ENCODE data around the gene TFDP1. TPM values are rescaled to one million over a fixed set of nuclear protein-coding genes. Genes with fewer than 3 reads are reported as not detected.
A peak's percentile ranks its signal among the peaks of the same experiment; 100 is the strongest.
"Not testable (repeated sequence)": the region's sequence is repeated elsewhere in the genome, so short reads cannot be mapped to it uniquely, and the experiment has no call there.

TFDP1 gene
- total and polyA plus RNA-seq, 2 donors (not counting 1 experiment from before 2014, with no cell fraction given) = 44.8 to 115 TPM

GRCh38 chr13:113561417-113562084 lies 23.0 kb upstream of the TFDP1 start:
- no peak for TF ChIP-seq CTCF (conservative IDR thresholded peaks at IDR 0.05 in 1 of 2, IDR thresholded peaks at IDR 0.05 in 1 of 2; ENCODE audit: low read depth in 1 of 2, low read length in 2 of 2)
- TF ChIP-seq EZH2 (IDR thresholded peaks at IDR 0.05; ENCODE audit: low read length, missing control alignments) = peak; percentile 12
- DNase-seq (ENCODE audit: low read depth in 2 of 2) = no peak
- H3K9ac ChIP-seq (ENCODE audit: insufficient read depth, low read length) = no peak overlapping the region
- no peaks in the 10 kb centered on the region for H3K27me3 ChIP-seq (ENCODE audit: control insufficient read depth, insufficient read depth, low read length)
- H3K4me2 ChIP-seq (ENCODE audit: extremely low read depth, insufficient read depth, low read length) = no peak overlapping the region
- no peaks in the 10 kb centered on the region for H3K9me3 ChIP-seq (ENCODE audit: control insufficient read depth, insufficient read depth, low read depth, low read length)
- H4K20me1 ChIP-seq (ENCODE audit: control insufficient read depth, extremely low read depth, insufficient read depth, low read length) = no peaks in the 10 kb centered on the region
- H3K36me3 ChIP-seq (ENCODE audit: control insufficient read depth, insufficient read depth, low read length) = no peaks in the 10 kb centered on the region
- H3K27ac ChIP-seq (ENCODE audit: insufficient read depth, low read length) = no peak overlapping the region
- H3K4me1 ChIP-seq (ENCODE audit: control insufficient read depth, extremely low read depth, insufficient read depth, low read length) = no peaks in the 10 kb centered on the region
- H3K4me3 ChIP-seq (replicated peaks in 1 of 4; ENCODE audit: control extremely low read depth in 1 of 4, insufficient read depth in 1 of 4, low read depth in 3 of 4, low read length in 4 of 4) = no peak overlapping the region
- no peak overlapping the region for H2AFZ ChIP-seq (ENCODE audit: low read length)
- no peaks in the 10 kb centered on the region for H3K79me2 ChIP-seq (ENCODE audit: control insufficient read depth, insufficient read depth, low read length)

GRCh38 chr13:113562085-113562749 lies 22.3 kb upstream of the TFDP1 start:
- Histone ChIP-seq H3K4me2 (ENCODE audit: extremely low read depth, insufficient read depth, low read length) (no peak overlapping the region), H4K20me1 (ENCODE audit: control insufficient read depth, extremely low read depth, insufficient read depth, low read length) (no peaks in the 10 kb centered on the region), H3K36me3 (ENCODE audit: control insufficient read depth, insufficient read depth, low read length) (no peaks in the 10 kb centered on the region), H3K4me3 (replicated peaks in 1 of 4; ENCODE audit: control extremely low read depth in 1 of 4, insufficient read depth in 1 of 4, low read depth in 3 of 4, low read length in 4 of 4) (no peak overlapping the region), H2AFZ (ENCODE audit: low read length) (no peak overlapping the region), H3K27me3 (ENCODE audit: control insufficient read depth, insufficient read depth, low read length) (no peaks in the 10 kb centered on the region), H3K27ac (ENCODE audit: insufficient read depth, low read length) (no peak overlapping the region), H3K9ac (ENCODE audit: insufficient read depth, low read length) (no peak overlapping the region), H3K4me1 (ENCODE audit: control insufficient read depth, extremely low read depth, insufficient read depth, low read length) (no peaks in the 10 kb centered on the region), H3K9me3 (ENCODE audit: control insufficient read depth, insufficient read depth, low read depth, low read length) (no peaks in the 10 kb centered on the region), H3K79me2 (ENCODE audit: control insufficient read depth, insufficient read depth, low read length) (no peaks in the 10 kb centered on the region)
- TF ChIP-seq CTCF (conservative IDR thresholded peaks at IDR 0.05 in 1 of 2, IDR thresholded peaks at IDR 0.05 in 1 of 2; ENCODE audit: low read depth in 1 of 2, low read length in 2 of 2) (peak; percentile 63 to 89), EZH2 (IDR thresholded peaks at IDR 0.05; ENCODE audit: low read length, missing control alignments) (no peak)
- DNase-seq (ENCODE audit: low read depth in 2 of 2) = peak; percentile 73 to 75

GRCh38 chr13:113562844-113563243 lies 21.7 kb upstream of the TFDP1 start:
- no peak overlapping the region for H3K4me3 ChIP-seq (replicated peaks in 1 of 4; ENCODE audit: control extremely low read depth in 1 of 4, insufficient read depth in 1 of 4, low read depth in 3 of 4, low read length in 4 of 4)

GRCh38 chr13:113563511-113563910 lies 21.0 kb upstream of the TFDP1 start:
- H3K9me3 ChIP-seq (ENCODE audit: control insufficient read depth, insufficient read depth, low read depth, low read length); H3K4me3 ChIP-seq (replicated peaks in 1 of 4; ENCODE audit: control extremely low read depth in 1 of 4, insufficient read depth in 1 of 4, low read depth in 3 of 4, low read length in 4 of 4); H3K27me3 ChIP-seq (ENCODE audit: control insufficient read depth, insufficient read depth, low read length); H3K79me2 ChIP-seq (ENCODE audit: control insufficient read depth, insufficient read depth, low read length); H3K36me3 ChIP-seq (ENCODE audit: control insufficient read depth, insufficient read depth, low read length); H3K4me1 ChIP-seq (ENCODE audit: control insufficient read depth, extremely low read depth, insufficient read depth, low read length); H2AFZ ChIP-seq (ENCODE audit: low read length); H4K20me1 ChIP-seq (ENCODE audit: control insufficient read depth, extremely low read depth, insufficient read depth, low read length); DNase-seq (ENCODE audit: low read depth in 2 of 2); H3K4me2 ChIP-seq (ENCODE audit: extremely low read depth, insufficient read depth, low read length); H3K27ac ChIP-seq (ENCODE audit: insufficient read depth, low read length); H3K9ac ChIP-seq (ENCODE audit: insufficient read depth, low read length): not testable (repeated sequence)

More at GRCh38 chr13:113562844-113563243, 21.7 kb upstream of the TFDP1 start:
- Histone ChIP-seq H3K4me2 (ENCODE audit: extremely low read depth, insufficient read depth, low read length) (no peak overlapping the region), H3K9ac (ENCODE audit: insufficient read depth, low read length) (no peak overlapping the region), H2AFZ (ENCODE audit: low read length) (no peak overlapping the region), H3K27me3 (ENCODE audit: control insufficient read depth, insufficient read depth, low read length) (peaks cover 2% of the 10 kb centered on the region), H3K4me1 (ENCODE audit: control insufficient read depth, extremely low read depth, insufficient read depth, low read length) (no peaks in the 10 kb centered on the region), H4K20me1 (ENCODE audit: control insufficient read depth, extremely low read depth, insufficient read depth, low read length) (no peaks in the 10 kb centered on the region), H3K79me2 (ENCODE audit: control insufficient read depth, insufficient read depth, low read length) (no peaks in the 10 kb centered on the region), H3K27ac (ENCODE audit: insufficient read depth, low read length) (no peak overlapping the region), H3K9me3 (ENCODE audit: control insufficient read depth, insufficient read depth, low read depth, low read length) (no peaks in the 10 kb centered on the region), H3K36me3 (ENCODE audit: control insufficient read depth, insufficient read depth, low read length) (no peaks in the 10 kb centered on the region)
- no peak for DNase-seq (ENCODE audit: low read depth in 2 of 2)
- TF ChIP-seq CTCF (conservative IDR thresholded peaks at IDR 0.05 in 1 of 2, IDR thresholded peaks at IDR 0.05 in 1 of 2; ENCODE audit: low read depth in 1 of 2, low read length in 2 of 2) (no peak), EZH2 (IDR thresholded peaks at IDR 0.05; ENCODE audit: low read length, missing control alignments) (no peak)

Data from fibroblast of lung (primary cell).